ENCODE measurements around the gene ERCC4.

Gene ERCC4

DNA sequence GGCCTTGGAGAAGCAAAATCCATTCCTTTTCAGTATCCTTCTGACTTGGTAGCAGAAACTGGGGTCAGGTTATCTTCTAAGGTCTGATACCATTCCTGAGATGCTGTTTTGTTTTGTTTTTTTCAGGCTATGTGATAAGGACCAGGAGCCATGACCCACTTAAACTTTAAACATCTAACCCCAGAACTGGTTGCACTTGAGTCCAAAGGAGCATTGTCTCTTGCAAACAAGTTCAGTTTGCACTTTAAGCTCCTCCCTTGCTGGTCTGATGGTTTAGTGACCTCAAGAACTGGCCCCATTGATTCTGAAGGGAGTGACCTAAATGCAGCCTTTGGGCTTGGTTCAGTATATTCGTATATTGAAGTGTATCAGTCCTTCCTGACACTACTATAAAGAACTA lies 75.2 kb downstream of the ERCC4 start:
- no peak for DNase-seq

DNA sequence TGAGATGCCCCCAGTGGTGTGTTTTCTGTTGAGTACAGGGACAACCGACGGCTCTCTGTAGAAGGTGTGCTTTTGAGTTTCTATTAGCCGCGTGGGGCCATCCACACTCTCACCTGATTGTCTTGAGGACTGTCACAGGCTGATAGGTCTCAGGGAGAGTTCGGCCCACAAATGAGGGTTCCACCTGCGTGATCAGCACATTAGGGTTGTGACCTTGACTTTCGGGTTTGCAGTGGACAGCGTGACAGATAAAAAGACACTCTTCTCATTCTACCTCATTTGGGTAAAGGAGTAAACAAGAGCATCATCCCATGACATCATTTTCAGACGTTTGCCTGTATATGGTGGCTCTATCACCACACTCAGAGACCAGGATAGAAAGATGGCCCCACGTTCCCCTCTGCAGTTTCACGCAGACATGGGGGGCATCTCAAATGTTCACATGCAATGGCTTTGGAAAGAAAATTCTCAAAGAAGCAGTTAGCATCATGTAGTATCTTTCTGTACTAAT lies 76.9 kb downstream of the ERCC4 start:
- DNase-seq, result no peak

DNA sequence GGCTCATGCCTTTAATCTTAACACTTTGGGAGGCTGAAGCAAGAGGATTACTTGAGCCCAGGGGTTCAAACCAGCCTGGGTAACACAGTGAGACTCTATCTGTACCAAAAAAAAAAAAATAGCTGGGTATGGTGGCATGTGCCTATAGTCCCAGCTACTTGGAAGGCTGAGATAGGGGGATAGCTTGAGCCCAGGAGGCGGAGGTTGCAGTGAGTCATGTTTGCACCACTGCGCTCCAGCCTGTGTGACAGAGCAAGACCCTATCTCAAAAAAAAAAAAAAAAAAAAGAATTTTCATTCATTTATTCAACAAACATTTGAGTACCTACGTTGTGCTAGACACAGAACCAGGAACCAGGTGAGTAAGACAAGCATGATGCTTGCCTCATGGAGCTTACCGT lies 77.6 kb downstream of the ERCC4 start:
- no peak for DNase-seq

DNA sequence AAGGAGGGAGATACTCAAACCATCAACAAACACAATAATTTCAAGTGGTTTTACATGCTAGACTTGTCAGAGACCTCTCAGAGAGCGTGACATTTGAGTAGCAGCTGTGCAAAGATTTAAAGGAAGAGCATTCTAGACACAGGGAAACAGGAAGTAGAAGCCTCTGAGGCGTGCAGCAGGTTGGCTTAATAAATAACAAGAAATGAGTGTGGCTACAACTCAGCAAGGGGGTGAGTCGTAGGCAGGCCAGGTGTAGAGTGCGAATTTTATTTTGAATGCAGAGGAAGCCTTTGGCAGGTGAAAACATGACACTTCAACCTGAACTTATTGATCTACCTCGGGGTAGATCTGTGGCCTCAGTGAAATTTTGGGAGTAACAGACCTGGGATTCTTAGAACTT lies 78.0 kb downstream of the ERCC4 start:
- DNase-seq, result no peak

DNA sequence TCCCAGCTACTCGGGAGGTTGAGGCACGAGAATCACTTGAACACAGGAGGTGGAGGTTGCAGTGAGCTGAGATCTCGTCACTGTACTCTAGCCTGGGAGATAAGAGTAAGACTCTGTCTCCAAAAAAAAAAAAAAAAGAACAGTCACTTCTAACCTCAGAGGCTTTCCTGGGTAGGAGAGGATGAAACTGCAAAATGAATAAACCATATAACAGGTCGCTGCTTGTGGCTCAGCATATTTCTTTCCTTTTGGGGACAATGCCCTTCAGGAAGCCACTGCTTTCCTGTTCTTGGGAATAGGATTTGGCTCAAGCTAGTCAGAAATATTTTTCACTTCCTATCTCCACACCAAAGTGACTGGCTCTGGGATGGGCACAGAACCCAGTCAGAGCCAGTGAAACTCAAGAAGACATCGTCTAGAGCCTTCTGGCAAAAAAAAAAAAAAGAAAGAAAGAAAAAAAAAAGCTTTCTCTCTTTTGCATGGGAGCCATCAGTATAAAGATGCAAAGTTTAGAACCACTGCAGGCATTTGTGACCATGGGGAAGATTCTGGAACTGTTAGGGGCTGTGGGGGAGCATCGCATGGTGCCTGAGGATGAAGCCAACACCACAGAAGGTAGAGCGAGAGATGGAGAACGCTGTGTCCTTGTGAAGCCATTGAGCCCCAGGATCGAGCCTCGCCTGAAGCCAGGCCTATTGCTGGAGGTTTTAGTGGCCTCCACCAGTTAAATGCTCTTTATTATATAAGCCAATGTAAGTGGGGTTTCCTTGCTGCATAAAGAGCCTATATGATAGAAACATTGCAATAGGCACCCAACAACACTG lies 79.3 kb downstream of the ERCC4 start:
- no peak for DNase-seq

DNA sequence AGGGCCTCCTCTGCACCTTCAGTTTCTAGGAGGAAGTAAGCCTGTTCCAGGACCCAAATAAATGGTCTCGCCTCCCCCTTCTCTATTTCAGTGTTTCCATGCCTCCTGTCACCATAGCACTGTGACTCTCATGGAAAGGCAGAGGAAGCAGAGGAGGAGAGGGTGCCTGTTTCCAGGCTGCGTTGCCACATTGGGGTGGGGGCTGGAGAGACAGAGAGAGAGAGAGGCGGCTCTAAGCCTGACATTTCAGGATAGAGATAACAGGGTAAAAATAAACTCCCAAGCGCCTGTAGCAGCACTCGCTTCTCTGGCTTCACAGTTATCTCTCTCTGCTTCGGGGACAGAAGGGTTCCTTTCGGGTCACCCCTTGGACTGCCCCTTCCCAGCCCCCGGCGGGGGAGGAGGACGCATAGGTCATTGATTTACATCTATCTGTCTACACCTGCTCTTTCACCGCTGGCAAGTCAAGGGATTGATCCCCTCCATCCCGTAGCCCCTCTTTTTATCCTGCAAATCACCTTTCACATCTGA lies 80.0 kb downstream of the ERCC4 start:
- no peak for DNase-seq

DNA sequence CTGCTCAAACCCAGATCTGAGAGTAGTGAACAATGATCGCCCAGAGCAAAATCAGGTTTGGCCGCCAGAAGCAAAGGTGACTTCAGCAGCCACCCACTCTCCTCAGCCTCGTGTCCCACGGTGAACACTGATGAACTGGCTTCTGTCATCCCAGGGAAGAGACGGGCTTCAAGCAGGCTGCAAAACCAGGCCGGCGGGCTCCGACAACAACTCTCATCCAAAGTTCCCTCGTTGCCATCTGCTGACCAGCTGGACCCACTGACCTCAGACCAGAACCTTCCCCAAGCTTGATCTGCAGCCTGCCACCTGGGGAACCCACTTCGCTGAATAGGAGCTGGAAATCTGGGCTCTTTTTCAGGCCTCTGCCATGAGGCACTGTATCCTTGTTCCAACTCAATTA lies 81.6 kb downstream of the ERCC4 start:
- no peak for DNase-seq

All from stimulated activated CD4-positive, alpha-beta T cell treated with anti-CD3 and anti-CD28 coated beads, Interleukin-1b, Interleukin-23, amount 100 ng/mL, for 48 hours (primary cell).